Glutamatergic neuron (in vitro differentiated cells): ENCODE data around the gene CUEDC1. TPM values are rescaled to one million over a fixed set of nuclear protein-coding genes. Genes with fewer than 3 reads are reported as not detected.

Source experiments
- DNase-seq: peaks from one replicate; pipeline ENCODE4 v3.0.0; 2022
- H3K27ac Mint-ChIP-seq: one replicate; pipeline ENCODE4 v1.8.0; 2020; ENCODE audit warnings: mild to moderate bottlenecking, mixed read lengths, inconsistent platforms; ENCODE audit not compliant: unreplicated experiment
- H3K27me3 Mint-ChIP-seq: one replicate; pipeline ENCODE4 v1.8.0; 2020; ENCODE audit warnings: mild to moderate bottlenecking, moderate library complexity, mixed read lengths, inconsistent platforms; ENCODE audit not compliant: unreplicated experiment
- H3K36me3 Mint-ChIP-seq: one replicate; pipeline ENCODE4 v1.8.0; 2020; ENCODE audit warnings: mild to moderate bottlenecking, mixed read lengths, inconsistent platforms; ENCODE audit not compliant: unreplicated experiment
- H3K4me1 Mint-ChIP-seq: one replicate; pipeline ENCODE4 v1.8.0; 2020; ENCODE audit warnings: mild to moderate bottlenecking, low read depth, mixed read lengths, inconsistent platforms; ENCODE audit not compliant: unreplicated experiment
- H3K4me3 Mint-ChIP-seq: one replicate; pipeline ENCODE4 v1.8.0; 2020; ENCODE audit warnings: mild to moderate bottlenecking, mixed read lengths, inconsistent platforms; ENCODE audit not compliant: unreplicated experiment
- H3K9me3 Mint-ChIP-seq: one replicate; pipeline ENCODE4 v1.8.0; 2020; ENCODE audit warnings: mild to moderate bottlenecking, moderate library complexity, mixed read lengths, inconsistent platforms; ENCODE audit not compliant: unreplicated experiment
- total RNA-seq: library from RNA; stranded (reverse); fragmentation: NEBNext Ultra II Directional; extraction: Animal tissue kit (Norgen Biotek cat#: 25700); gene quantifications from one replicate; pipeline ENCODE4 v1.2.1, GENCODE V29; 2021; ENCODE audit not compliant: unreplicated experiment
- TF ChIP-seq, protein P1 (sequence below): fragments of 200-600 bp; sonication (generic); IDR thresholded peaks from one replicate; pipeline ENCODE4 v1.5.0; 2021; ENCODE audit not compliant: partially characterized antibody, unreplicated experiment

Gene CUEDC1
- total RNA-seq, 1 donor from 2014 or later: 22.9 TPM

DNA sequence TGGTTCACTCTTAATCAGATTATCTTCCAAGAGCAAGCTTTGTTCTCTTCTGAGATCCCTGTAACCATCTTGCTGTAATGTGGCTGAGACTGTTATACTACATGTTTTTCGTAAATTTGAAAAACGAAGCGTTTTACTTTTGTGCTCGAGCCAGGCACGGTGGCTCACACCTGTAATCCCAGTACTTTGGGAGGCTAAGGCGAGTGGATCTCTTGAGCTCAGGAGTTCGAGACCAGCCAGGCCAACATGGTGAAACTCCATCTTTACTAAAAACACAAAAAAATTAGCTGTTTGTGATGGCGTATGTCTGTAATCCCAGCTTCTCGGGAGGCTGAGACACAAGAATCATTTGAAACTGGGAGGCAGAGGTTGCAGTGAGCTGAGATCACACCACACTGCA, 7.8 kb downstream of the CUEDC1 start:
- Mint-ChIP-seq H3K27me3 (peaks cover 3% of the 10 kb centered on the region), H3K36me3 (no peaks in the 10 kb centered on the region), H3K4me1 (peaks cover 16% of the 10 kb centered on the region), H3K27ac (no peak overlapping the region), H3K9me3 (no peaks in the 10 kb centered on the region), H3K4me3 (no peak overlapping the region)
- TF ChIP-seq, protein P1, sequence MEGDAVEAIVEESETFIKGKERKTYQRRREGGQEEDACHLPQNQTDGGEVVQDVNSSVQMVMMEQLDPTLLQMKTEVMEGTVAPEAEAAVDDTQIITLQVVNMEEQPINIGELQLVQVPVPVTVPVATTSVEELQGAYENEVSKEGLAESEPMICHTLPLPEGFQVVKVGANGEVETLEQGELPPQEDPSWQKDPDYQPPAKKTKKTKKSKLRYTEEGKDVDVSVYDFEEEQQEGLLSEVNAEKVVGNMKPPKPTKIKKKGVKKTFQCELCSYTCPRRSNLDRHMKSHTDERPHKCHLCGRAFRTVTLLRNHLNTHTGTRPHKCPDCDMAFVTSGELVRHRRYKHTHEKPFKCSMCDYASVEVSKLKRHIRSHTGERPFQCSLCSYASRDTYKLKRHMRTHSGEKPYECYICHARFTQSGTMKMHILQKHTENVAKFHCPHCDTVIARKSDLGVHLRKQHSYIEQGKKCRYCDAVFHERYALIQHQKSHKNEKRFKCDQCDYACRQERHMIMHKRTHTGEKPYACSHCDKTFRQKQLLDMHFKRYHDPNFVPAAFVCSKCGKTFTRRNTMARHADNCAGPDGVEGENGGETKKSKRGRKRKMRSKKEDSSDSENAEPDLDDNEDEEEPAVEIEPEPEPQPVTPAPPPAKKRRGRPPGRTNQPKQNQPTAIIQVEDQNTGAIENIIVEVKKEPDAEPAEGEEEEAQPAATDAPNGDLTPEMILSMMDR: no peak
- DNase-seq: no peak

DNA sequence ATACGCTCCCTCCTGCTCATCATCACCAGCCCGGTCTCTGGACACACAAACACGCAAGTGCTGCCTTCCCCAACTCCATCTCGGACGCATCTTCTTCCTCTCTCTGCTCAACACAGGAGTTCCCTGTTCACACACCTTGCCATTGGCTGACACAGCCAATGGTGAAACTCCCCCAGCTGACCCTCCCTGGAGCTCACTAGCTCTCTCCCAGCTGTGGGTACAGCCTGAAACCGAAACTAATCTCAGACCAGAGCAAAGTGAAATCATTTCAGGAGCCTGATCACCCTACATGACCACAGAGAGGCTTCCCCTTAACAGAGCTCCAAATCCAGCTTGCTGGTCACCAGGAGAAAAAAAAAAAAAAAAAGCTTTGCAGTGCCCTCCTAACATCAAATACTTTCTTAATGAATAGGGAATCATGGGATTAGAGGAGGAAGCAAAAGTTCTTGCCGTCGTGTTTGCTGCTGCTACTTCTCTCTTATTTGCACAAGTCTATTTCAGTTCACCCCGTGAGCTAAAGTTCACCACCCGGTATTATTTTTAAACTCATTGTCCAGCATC, 8.3 kb downstream of the CUEDC1 start:
- peaks cover 18% of the 10 kb centered on the region for H3K4me1 Mint-ChIP-seq
- peaks cover 3% of the 10 kb centered on the region for H3K27me3 Mint-ChIP-seq
- no peaks in the 10 kb centered on the region for H3K9me3 Mint-ChIP-seq
- H3K27ac Mint-ChIP-seq: no peak overlapping the region
- TF ChIP-seq, protein P1: no peak
- no peak overlapping the region for H3K4me3 Mint-ChIP-seq
- no peaks in the 10 kb centered on the region for H3K36me3 Mint-ChIP-seq
- no peak for DNase-seq

DNA sequence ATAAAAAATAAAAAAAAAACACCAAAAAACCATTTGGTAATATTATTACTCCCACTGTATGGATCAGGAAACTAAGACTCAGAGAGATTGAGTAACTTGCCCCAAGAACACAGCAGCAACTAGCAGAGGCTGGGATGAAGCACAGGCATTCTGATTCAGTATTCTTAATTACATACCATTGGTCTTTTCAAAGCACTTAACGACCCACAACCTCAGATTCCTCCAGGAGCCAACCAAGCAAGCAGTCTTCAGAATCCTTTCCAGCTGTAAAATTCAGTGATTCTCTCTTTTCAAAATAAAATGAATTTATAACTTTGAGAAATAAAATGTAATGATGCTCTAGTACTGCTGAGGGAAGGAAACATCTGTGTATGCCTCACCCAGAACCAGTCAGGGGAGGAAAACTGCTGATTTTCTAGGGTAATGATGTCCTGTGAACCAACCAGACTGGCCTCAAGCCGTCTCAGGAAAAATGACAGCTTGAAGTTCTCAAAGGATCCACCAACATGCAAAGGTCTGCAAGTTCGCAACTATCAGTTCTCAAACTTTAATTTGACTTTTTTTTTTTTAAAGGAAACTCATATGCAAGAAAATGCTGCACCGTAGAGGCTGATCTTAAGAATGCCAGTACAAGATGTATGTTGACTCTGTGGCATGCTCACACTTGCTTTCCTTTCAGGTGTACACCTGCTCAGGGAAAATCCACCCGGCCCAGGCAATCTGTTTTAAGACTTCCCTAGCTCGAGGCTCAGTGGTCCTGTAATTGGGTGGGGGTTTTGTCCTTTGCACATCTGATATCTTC, 9.0 kb downstream of the CUEDC1 start:
- DNase-seq: no peak
- Mint-ChIP-seq H3K4me3 (no peak overlapping the region), H3K4me1 (peaks cover 24% of the 10 kb centered on the region), H3K36me3 (no peaks in the 10 kb centered on the region), H3K27me3 (peaks cover 3% of the 10 kb centered on the region), H3K27ac (no peak overlapping the region), H3K9me3 (no peaks in the 10 kb centered on the region)
- TF ChIP-seq, protein P1: no peak

DNA sequence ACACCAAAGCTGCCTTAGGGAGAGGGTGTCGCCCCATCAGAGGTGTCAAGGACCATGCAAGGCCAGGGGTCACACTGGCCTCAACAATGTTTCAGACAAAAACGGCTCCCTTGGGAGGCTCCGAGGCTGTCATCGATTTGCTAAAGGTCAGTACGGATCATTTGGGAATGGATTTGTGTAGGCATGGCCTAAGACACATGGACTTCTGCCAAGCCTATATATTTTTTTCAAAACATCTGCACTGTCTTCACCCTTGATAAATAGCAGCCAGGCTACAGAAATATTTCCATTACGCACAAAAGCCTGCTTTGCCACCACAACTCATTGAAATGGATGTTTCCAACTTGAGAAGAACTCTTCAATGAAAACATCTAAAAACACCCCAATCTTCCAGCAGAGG, 10.3 kb downstream of the CUEDC1 start:
- no peak overlapping the region for H3K4me3 Mint-ChIP-seq
- H3K27ac Mint-ChIP-seq: no peak overlapping the region

More for the DNA sequence above, 10.3 kb downstream of the CUEDC1 start:
- DNase-seq: no peak
- Mint-ChIP-seq H3K27me3 (peaks cover 3% of the 10 kb centered on the region), H3K36me3 (no peaks in the 10 kb centered on the region), H3K4me1 (peaks cover 31% of the 10 kb centered on the region), H3K9me3 (no peaks in the 10 kb centered on the region)
- TF ChIP-seq, protein P1: no peak
